H1 (cell line): ENCODE results near the gene MYO1A. TPM values are rescaled to one million over a fixed set of nuclear protein-coding genes. Genes with fewer than 3 reads are reported as not detected.

Experiments used
- CTCF ChIA-PET: fragments of 300-600 bp; sonication (Branson Sonifier 250); formaldehyde crosslinking; loops from one replicate; lab custom pipeline; 2021; ENCODE audit not compliant: partially characterized antibody; lab: Charles Lee
- POLR2A ChIA-PET: fragments of 300-600 bp; sonication (Branson Sonifier 250); formaldehyde crosslinking; loops from one replicate; lab custom pipeline; 2021; ENCODE audit warnings: inconsistent platforms; ENCODE audit not compliant: partially characterized antibody; lab: Charles Lee
- DNase-seq, 2 experiments: peaks; one replicate each; pipeline versions ENCODE4 v3.0.0 to v3.0.0-alpha.2; 2010 to 2022; ENCODE audit warnings: low spot score in 2 of 2, low read depth in 1 of 2, mixed read lengths in 1 of 2
- FAIRE-seq: peaks from 2 replicates; lab custom pipeline; 2011; peaks lifted over from hg19 to GRCh38; lab: Jason Lieb, UNC
- H2AFZ ChIP-seq: 2 replicates; pipeline ENCODE4 v1.8.1; 2012; ENCODE audit warnings: low read length, inconsistent platforms
- H2AK5ac ChIP-seq: 2 replicates; pipeline ENCODE4 v1.6.1; 2013; ENCODE audit warnings: low read depth, low read length
- H2BK120ac ChIP-seq: replicated peaks from 2 replicates; pipeline ENCODE3; 2013; ENCODE audit warnings: low read depth, low read length, inconsistent platforms
- H2BK12ac ChIP-seq: 2 replicates; pipeline ENCODE4 v1.6.1; 2013; ENCODE audit warnings: low read depth, low read length
- H2BK15ac ChIP-seq: 2 replicates; pipeline ENCODE4 v1.6.1; 2013; ENCODE audit warnings: low read length
- H2BK20ac ChIP-seq: 2 replicates; pipeline ENCODE4 v1.6.1; 2013; ENCODE audit warnings: low read length
- H2BK5ac ChIP-seq: 2 replicates; pipeline ENCODE4 v1.6.1; 2013; ENCODE audit warnings: low read depth, low read length
- H3K14ac ChIP-seq: 2 replicates; pipeline ENCODE4 v1.6.1; 2013; ENCODE audit warnings: inconsistent platforms; ENCODE audit not compliant: insufficient read length
- H3K18ac ChIP-seq: 2 replicates; pipeline ENCODE4 v1.6.1; 2013; ENCODE audit warnings: low read length; ENCODE audit errors: extremely low read depth
- H3K23ac ChIP-seq: 2 replicates; pipeline ENCODE4 v1.6.1; 2013; ENCODE audit warnings: inconsistent platforms; ENCODE audit not compliant: insufficient read length
- H3K23me2 ChIP-seq: 2 replicates; pipeline ENCODE4 v1.6.1; 2013; ENCODE audit warnings: low read depth, low read length
- H3K27ac ChIP-seq: 2 replicates; pipeline ENCODE4 v1.6.1; 2011; ENCODE audit warnings: low read depth, low read length, inconsistent platforms
- H3K27me3 ChIP-seq, 4 experiments: replicated peaks in 1 of 4; 1 replicate in 1 of 4; 2 replicates in 3 of 4; pipeline versions ENCODE4 v1.6.1 to v1.8.1; 2011 to 2013; ENCODE audit warnings: low read length in 3 of 4, mild to moderate bottlenecking in 3 of 4, inconsistent platforms in 2 of 4, mixed read lengths in 2 of 4, moderate library complexity in 1 of 4; ENCODE audit not compliant: control insufficient read depth in 3 of 4, insufficient read depth in 3 of 4; ENCODE audit errors: extremely low read depth in 1 of 4
- H3K36me3 ChIP-seq, 4 experiments: 2 replicates each; pipeline versions ENCODE4 v1.6.1 to v1.8.1; 2011 to 2013; ENCODE audit warnings: mild to moderate bottlenecking in 4 of 4, low read length in 3 of 4, moderate library complexity in 2 of 4, control low read depth in 1 of 4, inconsistent platforms in 1 of 4; ENCODE audit not compliant: insufficient read depth in 4 of 4, control insufficient read depth in 2 of 4
- H3K4ac ChIP-seq: replicated peaks from 2 replicates; pipeline ENCODE3; 2013; ENCODE audit warnings: low read length, low read depth, mixed read lengths, inconsistent platforms; ENCODE audit not compliant: insufficient read length
- H3K4me1 ChIP-seq, 4 experiments: replicated peaks in 1 of 4; 1 replicate in 1 of 4; 2 replicates in 3 of 4; pipeline versions ENCODE4 v1.6.1 to v1.8.1; 2011 to 2013; ENCODE audit warnings: low read length in 3 of 4, inconsistent platforms in 2 of 4, mixed read lengths in 1 of 4; ENCODE audit not compliant: insufficient read depth in 4 of 4, control insufficient read depth in 3 of 4
- H3K4me2 ChIP-seq, 2 experiments: 2 replicates each; pipeline versions ENCODE4 v1.6.1 to v1.8.1; 2011 to 2013; ENCODE audit warnings: low read depth in 2 of 2, low read length in 2 of 2, control low read depth in 1 of 2, inconsistent platforms in 1 of 2, mild to moderate bottlenecking in 1 of 2; ENCODE audit not compliant: insufficient read depth in 1 of 2
- H3K4me3 ChIP-seq, 4 experiments: fragments of 200-600, 300-600 bp in 1 of 4; sonication (generic), shearing (Covaris generic), sonication (Bioruptor Twin) in 1 of 4; 2 replicates each; pipeline versions ENCODE4 v1.5.1 to v1.8.1; 2011 to 2016; ENCODE audit warnings: low read length in 4 of 4, low read depth in 3 of 4, control low read depth in 2 of 4, inconsistent platforms in 2 of 4, mild to moderate bottlenecking in 2 of 4, mixed read lengths in 1 of 4, moderate library complexity in 1 of 4; ENCODE audit not compliant: insufficient read depth in 2 of 4; ENCODE audit errors: extremely low read depth in 1 of 4
- H3K56ac ChIP-seq: replicated peaks from 2 replicates; pipeline ENCODE3; 2013; ENCODE audit warnings: low read depth, mild to moderate bottlenecking, mixed read lengths, low read length, inconsistent platforms; ENCODE audit not compliant: insufficient read length
- H3K79me1 ChIP-seq: 2 replicates; pipeline ENCODE4 v1.6.1; 2013; ENCODE audit warnings: low read depth, low read length, control low read depth
- H3K79me2 ChIP-seq, 2 experiments: 2 replicates each; pipeline versions ENCODE4 v1.6.1 to v1.8.1; 2012 to 2013; ENCODE audit warnings: low read length in 2 of 2, mild to moderate bottlenecking in 2 of 2, inconsistent platforms in 1 of 2; ENCODE audit not compliant: insufficient read depth in 2 of 2, control insufficient read depth in 1 of 2
- H3K9ac ChIP-seq, 4 experiments: replicated peaks in 1 of 4; 1 replicate in 1 of 4; 2 replicates in 3 of 4; pipeline versions ENCODE4 v1.6.1 to v1.8.1; 2011 to 2013; ENCODE audit warnings: low read depth in 3 of 4, low read length in 3 of 4, control low read depth in 2 of 4, mild to moderate bottlenecking in 2 of 4, moderate library complexity in 2 of 4, inconsistent platforms in 1 of 4; ENCODE audit errors: extremely low read depth in 1 of 4
- H3K9me3 ChIP-seq, 2 experiments: 2 replicates each; pipeline versions ENCODE4 v1.6.1 to v1.8.1; 2012 to 2013; ENCODE audit warnings: mild to moderate bottlenecking in 2 of 2, moderate library complexity in 2 of 2, control low read depth in 1 of 2, inconsistent platforms in 1 of 2, low read depth in 1 of 2, low read length in 1 of 2, mixed read lengths in 1 of 2; ENCODE audit not compliant: insufficient read depth in 2 of 2
- H4K20me1 ChIP-seq, 2 experiments: replicated peaks in 1 of 2; 2 replicates each; pipeline versions ENCODE3 to v1.8.1; 2011 to 2013; ENCODE audit warnings: inconsistent platforms in 2 of 2, low read length in 2 of 2, mild to moderate bottlenecking in 1 of 2; ENCODE audit not compliant: insufficient read depth in 2 of 2, control insufficient read depth in 1 of 2
- H4K5ac ChIP-seq: 2 replicates; pipeline ENCODE4 v1.6.1; 2013; ENCODE audit warnings: low read length, low read depth, mixed read lengths, inconsistent platforms; ENCODE audit not compliant: insufficient read length
- H4K8ac ChIP-seq: 2 replicates; pipeline ENCODE4 v1.8.0; 2013; ENCODE audit warnings: mild to moderate bottlenecking, moderate library complexity, low read length, inconsistent platforms; ENCODE audit not compliant: insufficient read depth; ENCODE audit errors: extremely low read depth
- H4K91ac ChIP-seq: replicated peaks from 2 replicates; pipeline ENCODE3; 2013; ENCODE audit warnings: low read length, mixed read lengths, inconsistent platforms; ENCODE audit not compliant: insufficient read length
- ATF2 ChIP-seq: IDR thresholded peaks from 2 replicates; pipeline ENCODE4 v1.6.1; 2012; ENCODE audit warnings: low read length, inconsistent platforms
- FOSL1 ChIP-seq: IDR thresholded peaks from 2 replicates; pipeline ENCODE4 v1.6.1; 2011; ENCODE audit warnings: mild to moderate bottlenecking, low read depth, low read length, moderate library complexity; ENCODE audit not compliant: insufficient read depth
- GTF2F1 ChIP-seq: IDR thresholded peaks from 2 replicates; pipeline ENCODE4 v1.6.1; 2012; ENCODE audit warnings: low read depth, low read length, improper control_type of control experiment, borderline replicate concordance
- JUND ChIP-seq: IDR thresholded peaks from 2 replicates; pipeline ENCODE4 v1.6.1; 2011; ENCODE audit warnings: mild to moderate bottlenecking, improper control_type of control experiment, low read length
- KDM4A ChIP-seq: IDR thresholded peaks from one replicate; pipeline ENCODE4 v1.7.1; 2012; ENCODE audit warnings: low read depth, mild to moderate bottlenecking, moderate library complexity, low read length, inconsistent platforms; ENCODE audit not compliant: severe bottlenecking
- PHF8 ChIP-seq: fragments of 200-600 bp; sonication (generic); conservative IDR thresholded peaks from 2 replicates; pipeline ENCODE4 v1.7.1; 2012; ENCODE audit warnings: low read depth, mild to moderate bottlenecking, inconsistent platforms, low read length, moderate library complexity
- RXRA ChIP-seq: IDR thresholded peaks from 2 replicates; pipeline ENCODE4 v1.6.1; 2011; ENCODE audit warnings: low read depth, mild to moderate bottlenecking, low read length, moderate library complexity; ENCODE audit not compliant: insufficient read depth
- TBP ChIP-seq: IDR thresholded peaks from 2 replicates; pipeline ENCODE4 v1.6.1; 2011; ENCODE audit warnings: low read depth, low read length, improper control_type of control experiment
- TEAD4 ChIP-seq: IDR thresholded peaks from 2 replicates; pipeline ENCODE4 v1.6.1; 2012; ENCODE audit warnings: low read depth, low read length, inconsistent platforms, mixed read lengths
- USF2 ChIP-seq: IDR thresholded peaks from 2 replicates; pipeline ENCODE4 v1.6.1; 2011; ENCODE audit warnings: low read length, improper control_type of control experiment
- WGBS, 2 experiments: shearing (Covaris generic) in 1 of 2; methylation state at CpG; one replicate each; pipeline versions ENCODE4 v1.1.6 to v1.1.7; 2013 to 2015; ENCODE audit warnings: low lambda C conversion rate in 2 of 2, mixed read lengths in 2 of 2, inconsistent platforms in 1 of 2, low coverage in 1 of 2, missing lambda C conversion rate in 1 of 2; ENCODE audit not compliant: insufficient replicate concordance in 2 of 2, insufficient coverage in 1 of 2, insufficient read length in 1 of 2; ENCODE audit errors: extremely low coverage in 1 of 2, missing lambda C conversion rate in 1 of 2; 5-methylcytosine and 5-hydroxymethylcytosine counted together
- polyA plus RNA-seq, 7 experiments: library from polyadenylated mRNA; depleted of rRNA in 3 of 7; stranded (reverse) in 5 of 7; unstranded in 2 of 7; fragments of >200 nt in 5 of 7; fragments of 200-250 nt in 2 of 7; gene quantifications; 1 replicate in 5 of 7; 2 replicates in 1 of 7; 4 replicates in 1 of 7; pipeline versions ENCODE4 v1.2.1 to v1.2.3, GENCODE V29; 2011 to 2013; ENCODE audit warnings: missing spikeins in 2 of 7, mixed read lengths in 2 of 7
- total RNA-seq: library from RNA; stranded (reverse); fragmentation: NEBNext Ultra II Directional; extraction: Animal tissue kit (Norgen Biotek cat#: 25700); gene quantifications from 2 replicates; pipeline ENCODE4 v1.2.1, GENCODE V29; 2021

The MYO1A gene
- total and polyA plus RNA-seq, 2 of the 8 experiments (the other 6 are each of a cell fraction or from before 2014, with no cell fraction given): 0.54 to 0.77 TPM

GRCh38 chr12:57072661-57073060, 22.7 kb upstream of the MYO1A start:
- H3K79me2 ChIP-seq: peaks cover 0 to 13% of the 10 kb centered on the region in 2 experiments; a peak in 2 of 4 replicates
- H3K9me3 ChIP-seq: no peaks in the 10 kb centered on the region
- no peak overlapping the region for H3K18ac ChIP-seq
- no peak overlapping the region for H2AFZ ChIP-seq
- H3K23ac ChIP-seq: no peak overlapping the region
- no peaks in the 10 kb centered on the region for H3K79me1 ChIP-seq
- FAIRE-seq (no peak), DNase-seq (no peak)
- no peaks in the 10 kb centered on the region; the same call in 1 of the 2 replicates for H3K23me2 ChIP-seq
- no peak overlapping the region for H2BK12ac ChIP-seq
- H2BK15ac ChIP-seq: no peak overlapping the region
- no peak overlapping the region for H2BK20ac ChIP-seq
- H3K27me3 ChIP-seq: no peaks in the 10 kb centered on the region
- H3K56ac ChIP-seq: no peak overlapping the region
- H3K4ac ChIP-seq: no peak overlapping the region
- H3K14ac ChIP-seq: no peak overlapping the region
- no peaks in the 10 kb centered on the region for H4K20me1 ChIP-seq
- no peak overlapping the region for H4K8ac ChIP-seq
- H4K91ac ChIP-seq: no peak overlapping the region
- H3K36me3 ChIP-seq: peaks cover 11 to 47% (median 31%) of the 10 kb centered on the region in 4 experiments; a peak in 7 of 8 replicates
- H3K4me2 ChIP-seq: no peak overlapping the region
- ChIA-PET CTCF (interaction anchor here (0.6 to 7.7 kb wide), 12 partner anchors 10 to 1035 kb away, joined by 3 to 225 read pairs (median 6); partner anchors contain the start of genes NAB2 and STAT6), POLR2A (interaction anchor here (0.9 kb wide), 2 partner anchors 14 to 40 kb away, joined by 3 to 5 read pairs; no protein-coding TSS in a partner anchor)
- no peak overlapping the region for H3K9ac ChIP-seq
- H3K4me3 ChIP-seq: no peak overlapping the region
- H2BK5ac ChIP-seq: no peak overlapping the region
- H3K4me1 ChIP-seq: no peaks in the 10 kb centered on the region
- no peak overlapping the region for H3K27ac ChIP-seq
- H4K5ac ChIP-seq: no peak overlapping the region
- no peak overlapping the region for H2AK5ac ChIP-seq
- TF ChIP-seq PHF8 (no peak), GTF2F1 (no peak), TEAD4 (no peak), RXRA (no peak), USF2 (no peak), KDM4A (no peak), TBP (no peak), FOSL1 (no peak), ATF2 (no peak), JUND (no peak)
- TF ChIP-seq, all 59 proteins: peak for 0
- H2BK120ac ChIP-seq: no peak overlapping the region
- WGBS, 2 experiments: 95% methylated on average over 2 of the region's 2 CpGs; no CpG with 5 or more reads in 1 of the 2 experiments
